UCSD-AML1 (cell line): ENCODE results near the gene PGA5.

Experiments
- DNase-seq: peaks from one replicate; lab custom pipeline; 2025; ENCODE audit not compliant: unreplicated experiment; lab: John Stamatoyannopoulos, UW

Gene PGA5

DNA sequence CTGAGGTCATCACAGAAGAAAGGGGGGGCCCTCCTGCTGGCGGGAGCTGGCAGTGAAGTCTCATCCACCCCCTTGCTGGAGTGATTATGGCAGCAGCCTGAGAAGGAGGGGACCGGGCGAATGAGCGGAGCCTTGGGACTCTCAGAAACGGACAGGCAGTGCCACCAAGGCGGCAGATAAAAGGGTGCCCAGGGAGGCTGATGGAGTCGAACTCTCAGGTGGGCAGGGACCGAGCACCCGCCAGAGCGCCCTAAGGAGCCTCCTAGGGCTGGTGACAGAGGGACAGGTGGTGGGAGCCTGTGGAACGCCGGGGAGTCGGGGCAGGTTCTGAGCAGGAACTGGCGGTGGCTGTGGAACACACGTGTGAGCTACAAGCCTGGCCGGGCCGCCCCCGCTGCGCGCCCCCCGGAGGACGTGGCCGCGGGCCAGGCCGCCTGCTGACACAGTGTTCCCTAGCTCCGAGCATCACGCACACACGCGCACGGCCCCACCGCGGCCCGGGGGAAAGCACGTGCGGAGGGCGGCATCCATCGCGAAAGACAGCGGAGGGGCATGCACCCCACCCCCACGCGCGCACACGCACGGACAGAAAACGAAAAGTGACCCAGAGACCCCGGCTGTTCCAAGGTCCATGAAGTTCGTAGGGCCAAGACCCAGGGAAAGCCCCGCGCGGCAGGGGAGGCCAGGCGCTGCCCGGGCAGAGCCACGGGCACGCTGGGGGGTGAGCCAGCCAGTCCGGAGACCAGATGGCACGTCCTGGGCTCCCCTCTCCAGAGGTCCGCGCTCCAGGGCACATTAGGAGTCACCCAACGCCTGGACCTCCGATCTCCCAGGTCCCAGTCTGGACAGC lies 53.1 kb downstream of the PGA5 start:
- peak; percentile 52 for DNase-seq

GRCh38 chr11:61294717-61295595 lies 54.0 kb downstream of the PGA5 start, which contains the start of gene VWCE:
TSS of gene VWCE (minus strand) at chr11:61295316. CDS start at chr11:61295037, 279 bp downstream.
- peak; percentile 80 for DNase-seq

- DNase-seq: no peak
These were observed 54.6 kb downstream of the PGA5 start for GRCh38 chr11:61295596-61295926.

GRCh38 chr11:61297341-61297740 lies 56.4 kb downstream of the PGA5 start:
- no peak for DNase-seq

GRCh38 chr11:61297746-61298145 lies 56.8 kb downstream of the PGA5 start:
- peak; percentile 45 for DNase-seq

DNA sequence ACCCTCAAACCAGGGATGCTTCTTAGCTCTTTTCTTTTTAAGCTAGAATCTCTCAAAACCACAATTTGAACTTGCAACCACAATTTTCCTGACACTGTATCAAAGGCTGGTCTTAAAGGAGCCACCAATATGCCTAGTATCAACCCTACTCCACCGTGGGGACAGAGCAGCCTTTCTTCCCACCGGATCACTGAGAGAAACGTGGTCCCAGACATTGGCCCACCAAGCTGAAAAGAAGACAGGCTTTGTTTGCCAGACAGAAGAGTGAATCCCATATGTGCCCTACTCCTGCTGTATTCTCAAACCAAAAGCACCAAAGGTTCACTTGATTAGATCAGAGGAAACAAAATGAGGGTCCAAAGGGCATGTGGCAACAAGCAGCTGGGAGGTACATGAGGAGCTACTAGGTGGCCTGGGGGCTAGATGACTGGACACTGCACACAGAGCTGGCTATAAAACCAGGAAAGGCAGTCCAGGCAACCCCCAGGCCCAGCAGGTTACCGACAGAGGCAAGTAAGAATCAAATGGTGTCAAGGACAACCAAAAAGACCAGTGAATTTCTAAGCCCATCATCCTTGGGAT lies 57.8 kb downstream of the PGA5 start:
- no peak for DNase-seq
